Right kidney (tissue), 9 donors: Measurements from ENCODE around the gene CLIC4.
"Not testable (repeated sequence)": the region's sequence is repeated elsewhere in the genome, so short reads cannot be mapped to it uniquely, and the experiment has no call there.

Experiments used
- DNase-seq: peaks from one replicate; pipeline ENCODE4 v3.0.0-alpha.2; 2016
- long read RNA-seq, 8 donors: transcript quantifications; one replicate each; lab custom pipeline, GENCODE V29; 2026

The CLIC4 gene
- long read RNA-seq, donor 1, full-length matches to known transcripts, result 37 of 59 reads
- long read RNA-seq, donor 1, partial matches to known transcripts, result 22 of 59 reads
- long read RNA-seq, donor 1, other reads (novel, unspliced or antisense), result 0 of 59 reads
- long read RNA-seq, donor 2, full-length matches to known transcripts, result 30 of 55 reads
- long read RNA-seq, donor 2, partial matches to known transcripts, result 25 of 55 reads
- long read RNA-seq, donor 2, other reads (novel, unspliced or antisense), result 0 of 55 reads
- long read RNA-seq, donor 3, full-length matches to known transcripts, result 27 of 46 reads
- long read RNA-seq, donor 3, partial matches to known transcripts, result 19 of 46 reads
- long read RNA-seq, donor 3, other reads (novel, unspliced or antisense), result 0 of 46 reads
- long read RNA-seq, donor 4, full-length matches to known transcripts, result 33 of 68 reads
- long read RNA-seq, donor 4, partial matches to known transcripts, result 35 of 68 reads
- long read RNA-seq, donor 4, other reads (novel, unspliced or antisense), result 0 of 68 reads
- long read RNA-seq, donor 5, full-length matches to known transcripts, result 43 of 51 reads
- long read RNA-seq, donor 5, partial matches to known transcripts, result 8 of 51 reads
- long read RNA-seq, donor 5, other reads (novel, unspliced or antisense), result 0 of 51 reads
- long read RNA-seq, donor 6, full-length matches to known transcripts, result 39 of 84 reads
- long read RNA-seq, donor 6, partial matches to known transcripts, result 45 of 84 reads
- long read RNA-seq, donor 6, other reads (novel, unspliced or antisense), result 0 of 84 reads
- long read RNA-seq, donor 7, full-length matches to known transcripts, result 60 of 149 reads
- long read RNA-seq, donor 7, partial matches to known transcripts, result 89 of 149 reads
- long read RNA-seq, donor 7, other reads (novel, unspliced or antisense), result 0 of 149 reads
- long read RNA-seq, donor 8, full-length matches to known transcripts, result 47 of 70 reads
- long read RNA-seq, donor 8, partial matches to known transcripts, result 23 of 70 reads
- long read RNA-seq, donor 8, other reads (novel, unspliced or antisense), result 0 of 70 reads

DNA sequence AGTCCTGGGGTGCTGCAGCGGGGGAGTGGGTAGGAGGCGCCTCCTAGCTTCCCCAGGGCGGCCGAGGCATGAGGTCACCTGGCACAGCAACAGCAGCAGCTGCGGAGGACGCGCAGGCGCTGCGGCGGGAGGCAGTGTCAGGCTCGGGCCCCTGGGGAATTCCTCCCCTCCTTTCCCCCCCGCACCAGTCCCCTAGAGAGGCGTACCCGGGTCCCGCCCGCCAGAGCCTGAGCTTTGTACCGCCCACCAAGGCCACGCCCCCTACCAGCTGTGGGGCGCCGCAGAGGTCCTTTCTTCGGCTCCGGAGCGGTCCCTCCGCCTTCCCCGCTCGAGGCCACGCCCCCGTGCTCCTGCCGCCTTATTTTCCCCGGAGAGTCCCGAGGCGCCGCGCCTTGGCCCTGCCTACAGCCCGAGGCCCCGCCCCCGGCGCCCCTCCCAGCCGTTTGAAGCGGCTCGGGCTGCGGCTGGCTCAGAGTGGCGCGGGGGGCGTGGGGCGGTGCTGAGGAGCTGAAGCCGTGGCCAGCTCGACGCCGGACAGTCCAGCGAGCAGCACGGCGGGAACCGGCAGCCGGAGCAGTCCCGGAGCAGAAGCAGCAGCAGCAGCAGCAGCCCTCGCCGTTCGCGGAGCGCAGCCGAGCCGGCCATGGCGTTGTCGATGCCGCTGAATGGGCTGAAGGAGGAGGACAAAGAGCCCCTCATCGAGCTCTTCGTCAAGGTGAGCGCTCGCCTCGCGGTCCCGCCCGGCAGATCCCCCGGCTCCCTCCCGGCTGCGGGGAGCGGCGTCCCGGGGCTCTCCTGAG lies at the start of gene CLIC4:
TSS of gene CLIC4 (plus strand) at position 537 of the 800 bp plus-strand sequence. CDS start at position 644, 107 bp downstream.
- DNase-seq, result peak; percentile 97

GRCh38 chr1:24696041-24696755 lies 49.0 kb upstream of the CLIC4 start:
- no peak for DNase-seq

DNA sequence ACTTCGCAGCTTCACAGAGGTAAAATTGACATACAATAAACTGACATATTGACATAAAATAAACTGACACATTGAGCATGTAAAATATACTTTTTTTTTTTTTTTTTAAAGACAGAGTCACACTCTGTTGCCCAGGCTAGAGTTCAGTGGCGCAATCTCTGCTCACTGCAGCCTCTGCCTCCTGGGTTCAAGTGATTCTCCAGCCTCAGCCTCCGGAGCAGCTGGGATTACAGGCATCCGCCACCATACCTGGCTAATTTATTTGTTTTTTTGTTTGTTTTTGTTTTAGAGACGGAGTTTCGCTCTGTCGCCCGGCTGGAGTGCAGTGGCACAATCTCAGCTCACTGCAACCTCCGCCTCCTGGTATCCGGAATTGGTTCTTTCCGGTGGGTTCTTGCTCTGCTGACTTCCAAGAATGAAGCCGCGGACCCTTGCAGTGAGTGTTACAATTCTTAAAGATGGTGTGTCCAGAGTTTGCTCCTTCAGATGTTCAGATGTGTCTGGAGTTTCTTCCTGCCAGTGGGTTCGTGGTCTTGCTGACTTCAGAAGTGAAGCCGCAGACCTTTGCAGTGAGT lies 48.4 kb upstream of the CLIC4 start:
- no peak for DNase-seq

GRCh38 chr1:24697453-24698001 lies 47.7 kb upstream of the CLIC4 start:
- DNase-seq, result not testable (repeated sequence)

- DNase-seq, result not testable (repeated sequence)
These were observed 46.9 kb upstream of the CLIC4 start for GRCh38 chr1:24698326-24698725.

DNA sequence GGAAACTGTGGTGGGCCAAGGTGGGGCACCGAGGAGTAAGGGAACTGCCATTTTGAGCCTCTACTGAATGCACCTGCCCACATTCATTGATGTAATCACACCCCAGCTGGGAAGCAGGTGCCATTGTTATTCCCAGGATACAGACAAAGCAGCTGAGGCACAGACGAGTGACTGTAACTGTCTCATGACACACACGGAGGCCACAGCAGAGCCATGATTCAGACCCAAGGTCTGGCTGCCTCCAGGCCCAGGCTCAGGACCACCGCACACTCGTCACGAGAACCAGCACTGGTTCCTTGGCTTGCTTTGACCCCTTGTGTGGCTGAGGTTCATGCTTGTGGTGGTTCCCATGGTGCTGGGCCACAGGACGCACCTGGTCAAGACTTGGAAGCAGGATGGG lies 45.6 kb upstream of the CLIC4 start:
- no peak for DNase-seq

- DNase-seq, result no peak
These were observed 42.5 kb upstream of the CLIC4 start for GRCh38 chr1:24702511-24703293.

- no peak for DNase-seq
These were observed 40.6 kb upstream of the CLIC4 start for GRCh38 chr1:24704411-24705259.

DNA sequence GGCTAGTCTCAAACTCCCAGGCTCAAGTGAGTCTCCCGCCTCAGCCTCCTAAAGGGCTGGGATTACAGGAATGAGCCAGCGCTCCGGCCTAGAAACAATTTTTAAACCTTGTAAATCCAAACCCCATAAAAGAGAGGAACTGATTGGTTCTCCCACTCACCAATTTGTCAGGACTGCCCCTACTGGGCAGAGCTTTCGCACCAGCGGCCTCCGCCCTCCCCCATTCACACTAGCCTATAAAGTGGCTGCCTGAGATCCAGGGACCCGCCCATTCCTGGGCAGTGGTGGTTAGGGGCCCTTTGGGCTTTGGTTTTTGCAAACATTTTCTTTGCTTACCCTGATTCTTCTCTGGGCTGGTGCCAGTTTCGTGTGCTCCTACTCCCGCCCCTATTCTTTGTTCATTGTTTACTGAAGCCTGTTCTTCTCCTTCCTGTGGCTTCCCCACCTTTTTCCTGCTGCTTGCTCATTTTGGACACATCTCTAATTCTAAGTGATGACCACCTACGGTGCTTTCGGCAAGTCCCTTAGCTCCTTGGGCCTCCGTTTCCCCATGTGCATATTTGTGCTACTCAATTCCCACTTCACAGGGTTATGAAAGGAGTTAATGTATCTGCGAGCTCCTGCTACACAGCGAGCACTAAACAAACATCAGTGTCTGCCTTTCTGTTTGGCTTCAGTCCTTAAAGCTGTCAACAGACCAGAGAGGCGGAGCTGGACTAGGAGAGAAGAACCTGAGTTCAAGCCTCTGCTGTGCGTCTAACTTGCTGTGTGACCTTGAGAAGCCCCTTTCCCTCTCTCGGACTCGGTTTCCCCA lies 39.8 kb upstream of the CLIC4 start:
- peak; percentile 70 for DNase-seq

DNA sequence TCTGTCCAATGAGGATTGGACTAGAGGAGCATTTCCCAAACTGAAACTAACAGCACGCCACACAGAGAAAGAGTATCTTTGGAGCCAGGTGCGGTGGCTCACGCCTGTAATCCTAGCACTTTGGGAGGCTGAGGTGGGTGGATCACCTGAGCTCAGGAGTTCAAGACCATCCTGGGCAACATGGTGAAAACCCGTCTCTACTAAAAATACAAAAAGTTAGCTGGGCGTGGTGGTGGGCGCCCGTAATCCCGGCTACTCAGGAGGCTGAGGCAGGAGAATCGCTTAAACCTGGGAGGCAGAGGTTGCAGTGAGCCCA lies 39.2 kb upstream of the CLIC4 start:
- DNase-seq, result not testable (repeated sequence)

DNA sequence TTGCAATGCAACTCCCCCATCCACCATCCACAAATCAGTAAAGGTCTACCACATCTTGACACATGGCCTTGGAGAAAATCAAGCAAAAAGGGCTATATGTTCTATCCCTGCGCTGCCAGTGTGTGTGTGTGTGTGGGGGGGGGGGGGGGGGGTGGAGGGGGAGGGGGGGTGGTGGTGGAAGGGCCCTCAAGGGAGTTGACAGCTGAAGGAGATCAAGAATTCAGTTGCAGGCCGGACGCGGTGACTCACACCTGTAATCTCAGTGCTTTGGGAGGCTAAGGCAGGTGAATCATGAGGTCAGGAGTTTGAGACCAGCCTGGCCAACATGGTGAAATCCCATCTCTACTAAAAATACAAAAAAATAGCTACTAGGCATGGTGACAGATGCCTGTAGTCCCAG lies 37.6 kb upstream of the CLIC4 start:
- no peak for DNase-seq

DNA sequence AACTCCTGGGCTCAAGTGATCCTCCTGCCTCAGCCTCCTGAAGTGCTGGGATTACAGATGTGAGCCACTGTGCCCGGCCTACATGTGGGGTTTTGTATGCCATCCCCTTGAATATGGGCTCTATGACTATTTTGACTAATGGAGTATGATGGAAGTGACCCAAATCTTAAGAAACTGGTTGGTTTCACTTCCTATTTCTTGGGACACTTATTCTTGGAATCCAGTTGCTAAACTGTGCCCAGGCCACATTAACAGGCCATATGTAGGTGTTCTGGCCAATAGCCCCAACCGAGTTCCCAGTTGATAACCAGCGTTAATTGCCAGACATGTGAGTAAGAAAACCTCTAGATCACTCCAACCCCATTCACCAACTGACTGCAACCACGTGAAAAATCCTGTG lies 36.3 kb upstream of the CLIC4 start:
- no peak for DNase-seq

DNA sequence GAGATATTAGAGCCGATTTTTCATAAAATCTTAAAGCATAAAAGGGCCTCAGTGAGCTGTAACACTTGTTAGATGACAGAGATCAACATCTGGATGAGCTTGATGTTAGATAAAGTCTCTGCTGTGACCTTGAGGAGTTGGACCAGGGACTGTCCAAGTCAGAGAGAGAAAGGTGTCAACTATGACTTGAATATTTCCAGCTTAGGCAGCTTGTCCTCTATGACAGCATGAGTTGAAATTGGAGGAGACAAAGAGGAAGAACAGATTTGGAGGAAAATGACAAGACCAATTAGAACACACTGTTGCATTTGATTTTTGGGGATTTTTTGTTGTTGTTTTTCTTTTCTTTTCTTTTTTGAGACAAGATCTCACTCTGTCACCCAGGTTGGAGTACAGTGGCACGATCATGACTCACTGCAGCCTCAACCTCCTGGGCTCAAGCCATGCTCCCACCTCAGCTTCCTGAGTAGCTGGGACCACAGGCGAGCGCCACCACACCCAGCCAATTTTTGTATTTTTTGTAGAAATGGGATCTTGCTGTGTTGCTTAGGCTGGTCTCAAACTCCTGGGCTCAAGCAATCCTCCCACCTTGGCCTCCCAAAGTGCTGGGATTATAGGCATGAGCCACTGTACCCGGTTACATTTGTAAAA lies 35.3 kb upstream of the CLIC4 start:
- DNase-seq, result no peak

DNA sequence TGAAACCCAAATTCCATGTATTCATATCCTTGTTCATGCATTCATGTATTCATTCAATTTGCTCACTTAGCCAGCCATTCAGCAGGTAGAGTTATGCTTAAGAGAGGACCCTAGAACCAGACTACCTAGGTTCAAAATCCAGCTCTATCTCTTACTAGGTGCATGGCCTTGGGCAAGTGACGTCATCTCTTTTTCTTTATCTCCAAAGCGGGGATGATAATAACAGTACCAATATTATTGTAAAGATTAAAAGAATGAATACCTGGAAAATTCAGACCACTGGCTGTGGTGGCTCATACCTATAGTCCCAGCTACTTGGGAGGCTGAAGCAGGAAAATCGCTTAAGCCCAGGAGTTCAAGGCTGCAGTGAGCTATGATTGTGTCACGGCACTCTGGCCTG lies 33.9 kb upstream of the CLIC4 start:
- DNase-seq, result no peak

DNA sequence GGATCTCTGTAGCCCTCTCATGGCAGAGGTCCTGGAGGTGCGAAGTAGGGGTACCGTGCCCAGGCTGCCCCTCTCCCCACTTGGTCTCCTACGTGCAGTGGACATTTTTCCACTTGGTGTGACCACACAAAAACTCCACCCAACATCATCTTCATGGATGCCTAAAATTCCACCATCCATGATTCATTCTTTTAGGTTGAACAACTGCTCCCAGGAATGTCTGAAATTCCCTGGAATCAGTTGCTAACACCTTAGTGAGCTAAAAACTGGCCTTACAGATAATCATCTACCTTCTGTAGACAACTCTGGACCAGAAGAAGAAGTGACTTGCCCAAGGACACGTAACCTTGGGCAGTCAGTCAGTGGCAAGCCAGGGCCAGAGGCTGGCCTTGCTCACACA lies 32.1 kb upstream of the CLIC4 start:
- no peak for DNase-seq

GRCh38 chr1:24713736-24714135 lies 31.5 kb upstream of the CLIC4 start:
- DNase-seq, result no peak

DNA sequence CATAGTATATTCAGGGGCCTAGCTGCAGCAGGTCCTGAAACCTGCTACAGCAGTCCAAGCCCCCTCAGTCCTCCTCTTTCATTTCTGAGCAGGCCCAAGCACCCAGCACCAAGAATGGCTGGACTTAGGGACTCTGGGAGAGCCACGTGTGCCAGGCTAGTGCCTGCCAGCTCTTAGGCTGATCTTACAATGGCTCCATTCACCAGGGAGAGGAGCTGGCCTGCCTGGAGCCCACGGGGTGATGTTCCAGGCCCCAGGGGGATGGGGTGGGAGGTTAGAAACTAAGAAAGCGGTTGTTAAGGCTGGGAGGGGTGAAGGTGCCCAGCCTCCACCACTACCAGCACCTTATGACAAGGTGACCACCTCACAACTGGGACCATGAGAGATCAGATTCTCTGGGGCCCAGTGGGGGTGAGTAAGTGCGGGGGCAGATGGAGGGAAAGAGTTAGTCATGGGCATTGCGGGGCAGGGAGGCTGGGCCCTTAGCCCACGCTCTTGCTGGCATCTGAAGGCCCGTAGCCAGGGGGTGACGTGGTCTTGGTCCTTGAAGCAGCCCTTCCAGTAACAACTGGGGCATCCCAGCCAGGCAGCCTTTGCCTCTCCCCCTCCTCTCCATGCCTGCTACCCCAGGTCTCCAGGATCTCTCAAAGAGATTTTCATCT lies 30.3 kb upstream of the CLIC4 start:
- no peak for DNase-seq
